AG10803 (cell line): ENCODE measurements around the gene CD244.

ENCODE experiments used
- DNase-seq: peaks from one replicate; pipeline ENCODE4 v3.0.0; 2010; ENCODE audit warnings: low read depth
- H3K4me3 ChIP-seq: 2 replicates; pipeline ENCODE4 v1.5.1; 2011; ENCODE audit warnings: mild to moderate bottlenecking, low read length, control low read depth
- TF ChIP-seq, protein P1 (sequence below): conservative IDR thresholded peaks from 2 replicates; pipeline ENCODE4 v1.5.1; 2011; ENCODE audit warnings: mild to moderate bottlenecking, low read length, control low read depth, inconsistent platforms

The CD244 gene

DNA sequence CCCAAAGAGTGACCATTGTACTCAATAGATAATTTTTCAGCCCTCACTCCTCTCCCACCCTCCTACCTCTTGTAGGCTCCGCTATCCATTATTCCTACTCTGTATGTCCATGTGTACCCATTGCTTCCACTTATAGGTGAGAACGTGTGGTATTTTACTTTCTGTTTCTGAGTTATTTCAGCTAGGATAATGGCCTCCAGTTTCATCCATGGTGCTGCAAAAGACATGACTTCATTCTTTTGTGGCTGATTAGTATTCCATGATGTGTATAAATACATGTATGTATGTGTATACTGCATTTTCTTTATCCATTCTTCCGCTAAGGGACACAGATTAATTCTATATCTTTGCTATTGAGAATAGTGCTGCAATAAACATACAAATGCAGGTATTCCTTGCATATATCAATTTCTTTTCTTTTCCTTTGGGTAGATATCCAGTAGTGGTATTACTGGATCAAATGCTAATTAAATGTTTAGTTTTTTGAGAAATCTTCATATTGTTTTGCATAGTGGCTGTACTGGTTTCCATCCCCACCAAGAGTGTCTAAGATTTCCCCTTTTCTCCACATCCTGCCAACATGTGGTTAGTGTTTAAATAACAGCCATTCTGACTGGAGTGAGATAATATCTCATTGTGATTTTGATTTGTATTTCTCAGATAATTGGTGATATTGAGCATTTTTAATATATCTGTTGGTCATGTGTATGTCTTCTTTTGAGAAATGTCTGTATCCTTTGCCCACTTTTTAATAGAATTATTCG, 61.9 kb downstream of the CD244 start:
- H3K4me3 ChIP-seq = no peak overlapping the region
- DNase-seq = no peak
- TF ChIP-seq, protein P1, sequence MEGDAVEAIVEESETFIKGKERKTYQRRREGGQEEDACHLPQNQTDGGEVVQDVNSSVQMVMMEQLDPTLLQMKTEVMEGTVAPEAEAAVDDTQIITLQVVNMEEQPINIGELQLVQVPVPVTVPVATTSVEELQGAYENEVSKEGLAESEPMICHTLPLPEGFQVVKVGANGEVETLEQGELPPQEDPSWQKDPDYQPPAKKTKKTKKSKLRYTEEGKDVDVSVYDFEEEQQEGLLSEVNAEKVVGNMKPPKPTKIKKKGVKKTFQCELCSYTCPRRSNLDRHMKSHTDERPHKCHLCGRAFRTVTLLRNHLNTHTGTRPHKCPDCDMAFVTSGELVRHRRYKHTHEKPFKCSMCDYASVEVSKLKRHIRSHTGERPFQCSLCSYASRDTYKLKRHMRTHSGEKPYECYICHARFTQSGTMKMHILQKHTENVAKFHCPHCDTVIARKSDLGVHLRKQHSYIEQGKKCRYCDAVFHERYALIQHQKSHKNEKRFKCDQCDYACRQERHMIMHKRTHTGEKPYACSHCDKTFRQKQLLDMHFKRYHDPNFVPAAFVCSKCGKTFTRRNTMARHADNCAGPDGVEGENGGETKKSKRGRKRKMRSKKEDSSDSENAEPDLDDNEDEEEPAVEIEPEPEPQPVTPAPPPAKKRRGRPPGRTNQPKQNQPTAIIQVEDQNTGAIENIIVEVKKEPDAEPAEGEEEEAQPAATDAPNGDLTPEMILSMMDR = no peak

DNA sequence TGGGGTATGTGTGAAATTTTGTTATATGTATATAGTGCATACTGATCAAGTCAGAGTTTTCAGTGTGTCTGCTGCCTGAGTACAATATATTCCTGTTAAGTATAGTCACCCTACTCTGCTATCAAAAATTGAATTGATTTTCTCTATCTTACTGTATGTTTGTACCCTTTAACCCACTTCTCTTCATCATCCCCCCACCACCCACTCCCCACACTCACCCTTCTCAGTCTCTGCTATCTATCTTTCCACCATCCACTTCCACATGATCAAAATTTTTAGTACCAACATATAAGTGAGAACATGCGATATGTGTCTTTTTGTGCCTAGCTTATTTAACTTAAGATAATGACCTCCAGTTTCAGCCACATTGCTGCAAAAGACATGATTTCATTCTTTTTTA, 62.5 kb downstream of the CD244 start:
- no peak for DNase-seq
- H3K4me3 ChIP-seq = no peak overlapping the region
- TF ChIP-seq, protein P1 = no peak

DNA sequence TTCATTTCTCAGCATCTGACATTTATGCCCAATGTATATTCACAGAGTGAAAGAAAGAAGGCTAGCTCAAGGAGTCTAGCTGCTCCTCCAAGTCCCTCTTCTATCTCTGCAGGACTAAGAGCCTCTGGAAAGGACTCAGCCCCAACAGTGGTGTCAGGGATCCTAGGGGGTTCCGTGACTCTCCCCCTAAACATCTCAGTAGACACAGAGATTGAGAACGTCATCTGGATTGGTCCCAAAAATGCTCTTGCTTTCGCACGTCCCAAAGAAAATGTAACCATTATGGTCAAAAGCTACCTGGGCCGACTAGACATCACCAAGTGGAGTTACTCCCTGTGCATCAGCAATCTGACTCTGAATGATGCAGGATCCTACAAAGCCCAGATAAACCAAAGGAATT, 63.0 kb downstream of the CD244 start:
- DNase-seq = no peak
- TF ChIP-seq, protein P1 = no peak
- no peak overlapping the region for H3K4me3 ChIP-seq

DNA sequence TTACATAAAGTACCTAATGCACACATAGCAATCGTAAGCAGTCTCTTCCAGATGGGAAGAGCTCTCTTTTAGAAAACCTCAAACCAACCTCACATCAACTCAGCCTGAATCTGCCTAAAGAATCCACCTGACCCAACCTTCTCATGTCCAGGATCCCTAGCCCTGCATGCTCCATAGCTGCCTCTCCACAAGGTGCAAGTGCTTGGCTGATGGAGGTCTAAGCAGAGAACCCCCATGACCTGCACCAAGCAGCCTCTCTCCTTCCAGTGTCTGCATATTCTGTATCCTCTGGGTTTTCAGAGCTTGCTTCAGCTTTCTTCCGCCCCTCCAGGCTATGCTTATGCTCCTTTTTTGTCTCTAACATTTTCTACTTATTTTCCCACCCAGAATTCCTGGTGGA, 64.2 kb downstream of the CD244 start:
- H3K4me3 ChIP-seq = no peak overlapping the region
- TF ChIP-seq, protein P1 = no peak
- no peak for DNase-seq

DNA sequence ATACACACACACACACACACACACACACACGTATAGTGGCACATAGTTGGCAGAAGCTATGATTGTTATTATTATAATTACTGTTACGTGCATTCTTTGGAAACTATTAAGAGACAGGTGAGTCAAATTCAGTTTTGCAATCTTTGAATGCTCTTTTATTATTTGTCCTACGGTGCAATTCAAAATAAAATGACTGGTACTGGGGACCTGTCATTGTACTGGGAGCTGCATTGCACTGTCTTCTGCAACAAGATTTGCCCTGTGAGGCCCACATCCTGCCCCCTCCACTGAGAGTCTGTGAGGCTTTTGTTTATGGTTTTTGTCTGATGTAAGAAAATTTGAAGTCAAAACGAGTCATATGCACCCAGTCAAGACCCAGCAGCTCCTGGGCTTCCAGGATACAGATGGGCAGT, 64.8 kb downstream of the CD244 start:
- H3K4me3 ChIP-seq = no peak overlapping the region
- DNase-seq = no peak
- TF ChIP-seq, protein P1 = no peak

DNA sequence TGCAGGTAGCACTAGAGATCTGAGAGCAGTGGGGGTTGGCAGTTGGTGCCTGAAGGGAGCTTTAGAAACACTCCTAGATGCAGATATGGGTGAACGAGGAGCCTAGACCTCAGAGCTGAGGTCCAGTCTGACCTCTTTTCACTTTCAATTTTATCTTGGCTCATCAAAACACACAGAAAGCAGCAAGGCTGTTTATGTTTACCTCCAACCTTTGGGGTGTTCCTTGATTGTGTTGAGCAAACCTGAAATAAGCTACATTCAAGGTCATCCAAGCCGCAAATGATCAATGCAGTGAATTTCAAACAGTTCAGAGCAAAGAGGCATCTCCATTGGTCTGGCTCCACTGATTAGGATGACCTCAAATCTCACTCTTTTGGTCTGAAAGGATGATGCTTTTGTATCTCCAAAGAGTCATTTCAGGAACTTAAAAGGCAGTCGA, 65.4 kb downstream of the CD244 start:
- TF ChIP-seq, protein P1 = no peak
- no peak for DNase-seq

DNA sequence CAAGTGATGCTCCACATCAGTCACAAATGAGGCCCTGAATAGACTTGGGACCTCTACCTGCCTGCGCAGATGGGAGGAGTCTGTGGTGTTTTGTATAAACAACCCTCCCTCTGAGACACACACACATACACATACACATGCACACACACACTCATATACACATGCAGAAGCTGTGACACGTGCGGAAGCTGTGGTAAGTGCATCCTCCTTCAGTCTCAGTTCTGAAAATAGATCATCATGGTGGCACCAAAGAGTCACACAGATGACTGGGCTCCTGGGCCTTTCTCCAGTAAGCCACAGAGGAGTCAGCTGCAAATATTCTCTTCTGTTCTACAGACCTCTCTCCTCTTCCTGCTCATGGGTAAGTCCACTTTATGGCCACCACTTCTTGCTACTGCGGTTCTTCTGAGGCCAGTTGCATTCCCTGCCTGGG, 66.7 kb downstream of the CD244 start, which contains the start of gene LY9:
Gene LY9, plus strand, starts transcription at position 224 of the 433 bp plus-strand sequence. Its CDS starts 14 bp downstream, at position 238.
- TF ChIP-seq, protein P1 = no peak

More for the DNA sequence above, 65.4 kb downstream of the CD244 start:
- H3K4me3 ChIP-seq = no peak overlapping the region

More for the DNA sequence above, 66.7 kb downstream of the CD244 start, which contains the start of gene LY9:
- no peak for DNase-seq
- no peak within 1 kb of the TSS for H3K4me3 ChIP-seq
